Measurements from ENCODE around the gene EFHD2.
A peak's percentile ranks its signal among the peaks of the same experiment; 100 is the strongest.
"Not testable (repeated sequence)": the region's sequence is repeated elsewhere in the genome, so short reads cannot be mapped to it uniquely, and the experiment has no call there.

The EFHD2 gene, protein sequence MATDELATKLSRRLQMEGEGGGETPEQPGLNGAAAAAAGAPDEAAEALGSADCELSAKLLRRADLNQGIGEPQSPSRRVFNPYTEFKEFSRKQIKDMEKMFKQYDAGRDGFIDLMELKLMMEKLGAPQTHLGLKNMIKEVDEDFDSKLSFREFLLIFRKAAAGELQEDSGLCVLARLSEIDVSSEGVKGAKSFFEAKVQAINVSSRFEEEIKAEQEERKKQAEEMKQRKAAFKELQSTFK

DNA sequence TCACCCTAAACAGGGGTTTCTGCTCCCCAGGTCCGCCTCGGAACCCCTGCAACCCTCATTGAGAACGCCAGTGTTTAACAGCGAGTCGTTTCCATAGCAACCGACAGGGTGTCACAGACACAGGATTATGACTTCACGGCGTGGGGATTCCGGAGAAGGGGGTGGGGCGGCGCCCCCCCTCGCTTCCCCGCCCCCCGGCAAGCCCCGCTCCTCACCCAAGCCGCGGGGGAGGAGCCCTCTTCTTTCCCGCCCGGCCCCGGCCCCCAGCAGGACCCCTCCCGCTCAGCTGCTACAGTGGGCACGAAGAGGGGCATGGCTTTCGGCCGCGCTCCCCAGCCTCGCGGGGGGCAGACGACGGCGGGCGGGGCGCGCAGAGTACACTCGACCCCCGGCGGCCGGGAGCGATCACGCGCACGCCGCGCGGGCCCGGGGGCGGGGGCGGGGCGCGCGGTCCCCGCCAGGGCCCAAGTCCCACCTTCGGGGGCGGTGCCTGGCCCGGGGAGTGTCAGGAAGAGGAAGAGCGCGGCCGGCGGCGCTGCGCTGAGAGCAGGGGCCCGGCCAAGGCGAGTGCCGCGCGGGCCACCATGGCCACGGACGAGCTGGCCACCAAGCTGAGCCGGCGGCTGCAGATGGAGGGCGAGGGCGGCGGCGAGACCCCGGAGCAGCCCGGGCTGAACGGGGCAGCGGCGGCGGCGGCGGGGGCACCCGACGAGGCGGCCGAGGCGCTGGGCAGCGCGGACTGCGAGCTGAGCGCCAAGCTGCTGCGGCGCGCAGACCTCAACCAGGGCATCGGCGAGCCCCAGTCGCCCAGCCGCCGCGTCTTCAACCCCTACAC is at the start of gene EFHD2:
Gene EFHD2, plus strand, starts transcription at position 501 of the 835 bp plus-strand sequence. Its CDS starts 84 bp downstream, at position 585.
- peak; percentile 92 to 95 for DNase-seq

DNA sequence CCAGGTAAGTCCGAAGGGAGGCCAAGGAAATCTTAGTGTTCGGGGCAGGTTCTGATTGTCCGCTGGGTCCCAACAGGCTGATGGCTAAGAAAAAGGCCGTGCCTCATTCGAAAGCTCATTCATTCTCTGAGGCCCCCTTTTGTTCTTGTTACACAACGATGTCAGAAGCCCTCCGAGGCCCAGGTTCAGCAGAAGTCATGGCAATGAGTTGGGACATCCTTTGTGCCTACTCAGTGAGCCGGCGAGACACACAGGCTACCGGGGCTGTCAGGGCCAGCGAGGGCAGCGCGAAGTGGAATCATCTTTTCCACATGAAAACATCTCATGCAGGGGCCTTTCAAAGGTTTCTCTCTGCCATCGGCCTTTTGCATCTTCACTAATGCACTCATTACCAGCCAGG is 49.0 kb upstream of the EFHD2 start:
- DNase-seq: no peak

DNA sequence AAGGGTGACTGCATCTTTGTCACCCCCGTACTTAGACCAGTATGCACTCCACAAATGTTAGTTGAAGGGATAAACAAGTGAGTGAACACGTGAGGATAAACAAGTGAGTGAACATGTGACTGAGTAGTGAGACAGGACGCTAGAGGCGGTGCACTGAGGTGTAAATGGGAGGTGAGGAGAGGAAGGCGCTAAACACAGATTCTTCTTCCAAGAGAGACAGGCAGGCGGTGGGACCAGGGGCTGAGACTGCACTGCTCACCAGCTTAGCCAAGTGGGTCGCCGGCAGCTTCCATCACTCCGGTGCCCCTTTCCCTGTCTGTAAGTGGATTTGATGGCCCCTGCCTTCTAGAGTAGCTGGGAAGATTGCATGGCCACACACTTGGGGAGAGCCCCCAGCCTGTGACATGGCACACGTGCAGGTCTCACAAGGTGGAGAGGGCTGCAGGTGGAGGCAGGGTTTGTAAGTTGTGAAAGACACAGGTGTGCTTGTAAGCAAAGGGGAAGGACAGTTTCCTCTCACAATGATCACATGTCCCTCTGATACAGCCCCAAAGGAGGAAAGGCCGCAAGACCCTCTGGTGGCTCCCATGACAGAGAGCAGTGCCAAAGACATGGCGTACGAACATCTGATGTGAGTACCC is 47.5 kb upstream of the EFHD2 start:
- no peak for DNase-seq

DNA sequence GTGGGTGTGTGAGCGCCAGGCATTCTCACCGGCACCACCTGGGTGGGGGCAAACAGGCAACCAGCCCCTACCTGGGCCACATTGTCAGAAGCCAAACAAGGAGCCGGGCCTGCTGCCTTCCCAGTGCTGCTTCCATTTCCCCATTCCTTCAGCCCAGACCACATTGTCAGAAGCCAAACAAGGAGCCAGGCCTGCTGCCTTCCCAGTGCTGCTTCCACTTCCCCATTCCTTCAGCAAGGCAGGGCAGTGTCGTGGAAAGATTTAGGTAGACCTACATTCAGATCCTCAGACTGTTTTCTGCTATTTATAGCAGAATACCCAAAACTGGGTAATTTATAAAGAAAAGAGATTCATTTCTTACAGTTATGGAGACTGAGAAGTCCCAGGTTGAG is 47.0 kb upstream of the EFHD2 start:
- DNase-seq: no peak

DNA sequence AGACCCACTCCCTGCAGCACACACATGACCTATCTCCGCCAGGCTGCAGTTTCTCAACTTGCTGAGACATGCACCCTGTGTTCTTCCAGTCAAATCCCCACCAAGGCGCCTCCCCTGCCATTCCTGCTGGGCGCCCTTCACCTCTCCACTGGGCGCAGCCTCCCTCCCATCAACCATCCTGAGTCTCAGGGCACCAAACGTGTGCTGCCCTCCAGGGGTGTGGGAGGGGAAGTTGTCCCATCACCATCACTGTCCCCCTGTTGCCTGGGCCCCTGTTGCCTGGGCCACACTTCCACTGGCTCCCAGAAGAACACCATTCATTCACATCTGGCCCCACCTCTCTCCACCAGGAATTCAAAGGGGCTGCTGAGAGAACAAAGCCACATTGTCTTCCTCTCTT is 44.9 kb upstream of the EFHD2 start:
- peak in 1 of 2 donors; percentile 21 for DNase-seq

DNA sequence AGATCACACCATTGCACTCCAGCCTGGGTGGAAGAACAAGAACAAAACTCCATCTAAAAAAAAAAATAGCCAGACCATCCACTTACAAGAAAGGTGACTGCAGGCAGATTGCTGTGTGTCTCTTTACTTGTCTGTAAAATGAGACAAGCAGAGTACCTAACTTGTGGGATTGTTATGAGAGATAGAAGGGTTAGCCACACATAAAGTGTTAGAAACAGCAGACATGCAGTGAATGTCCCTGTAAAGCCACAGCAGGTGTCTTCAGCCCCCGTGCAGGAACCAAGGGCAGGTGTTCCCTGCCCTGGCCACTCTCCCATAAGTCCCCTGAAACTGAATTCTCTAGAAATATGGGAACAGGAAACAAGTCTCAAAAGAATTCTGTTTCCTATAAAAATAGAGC is 40.8 kb upstream of the EFHD2 start:
- DNase-seq: no peak

DNA sequence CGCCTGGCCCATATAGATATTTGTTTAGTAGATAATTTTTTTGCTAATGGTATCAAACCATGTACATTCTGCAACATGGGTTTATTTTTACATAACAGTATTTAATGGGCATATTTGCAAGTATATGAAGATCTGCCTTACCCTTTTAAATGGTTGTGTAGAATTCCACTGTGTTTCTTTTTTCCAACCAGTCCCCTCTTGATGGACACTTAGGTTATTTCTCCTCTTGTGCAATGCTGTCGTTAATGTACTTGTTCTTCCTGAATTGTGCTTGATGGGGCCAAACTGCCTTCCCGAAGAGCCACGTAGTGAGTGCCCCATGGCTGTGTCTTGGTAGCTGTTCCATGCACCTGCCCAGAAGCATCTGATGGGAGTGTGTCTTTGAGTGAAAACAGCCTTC is 39.4 kb upstream of the EFHD2 start:
- DNase-seq: no peak

DNA sequence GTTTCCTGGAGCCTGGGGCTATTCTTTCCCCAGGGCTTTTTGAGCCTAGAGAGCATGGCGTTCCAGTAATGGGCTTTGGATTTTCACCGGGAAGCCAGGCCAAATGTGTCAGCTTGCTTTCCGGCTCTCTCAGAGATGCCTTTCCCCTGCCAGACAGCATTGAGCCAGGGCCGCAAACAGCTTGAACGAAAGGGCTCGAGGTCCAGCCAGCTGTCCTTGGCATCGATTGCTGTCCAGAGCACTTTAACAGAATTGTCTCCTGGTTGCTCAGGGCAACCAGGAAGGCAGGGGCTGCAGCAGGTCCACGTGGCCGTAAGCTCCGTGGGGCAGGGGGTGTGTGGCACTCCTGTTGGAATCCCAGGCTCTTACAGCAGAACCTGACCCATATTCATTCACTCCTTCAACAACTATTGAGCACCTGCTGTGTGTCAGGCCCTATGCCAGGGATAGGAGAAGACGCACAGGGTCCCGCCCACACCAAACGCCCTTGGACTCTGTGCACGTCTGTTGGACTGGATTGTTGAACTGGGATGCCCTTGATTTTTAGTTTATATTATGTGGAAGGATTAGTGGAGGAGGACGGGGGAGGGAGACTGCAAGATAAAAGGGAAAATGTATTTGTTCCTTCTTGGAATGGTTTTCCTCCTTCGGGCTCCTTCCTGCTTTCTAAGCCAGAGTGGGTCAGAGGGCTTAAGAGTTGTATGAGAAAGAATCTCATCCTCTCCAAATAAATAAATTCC is 38.7 kb upstream of the EFHD2 start:
- DNase-seq: no peak

DNA sequence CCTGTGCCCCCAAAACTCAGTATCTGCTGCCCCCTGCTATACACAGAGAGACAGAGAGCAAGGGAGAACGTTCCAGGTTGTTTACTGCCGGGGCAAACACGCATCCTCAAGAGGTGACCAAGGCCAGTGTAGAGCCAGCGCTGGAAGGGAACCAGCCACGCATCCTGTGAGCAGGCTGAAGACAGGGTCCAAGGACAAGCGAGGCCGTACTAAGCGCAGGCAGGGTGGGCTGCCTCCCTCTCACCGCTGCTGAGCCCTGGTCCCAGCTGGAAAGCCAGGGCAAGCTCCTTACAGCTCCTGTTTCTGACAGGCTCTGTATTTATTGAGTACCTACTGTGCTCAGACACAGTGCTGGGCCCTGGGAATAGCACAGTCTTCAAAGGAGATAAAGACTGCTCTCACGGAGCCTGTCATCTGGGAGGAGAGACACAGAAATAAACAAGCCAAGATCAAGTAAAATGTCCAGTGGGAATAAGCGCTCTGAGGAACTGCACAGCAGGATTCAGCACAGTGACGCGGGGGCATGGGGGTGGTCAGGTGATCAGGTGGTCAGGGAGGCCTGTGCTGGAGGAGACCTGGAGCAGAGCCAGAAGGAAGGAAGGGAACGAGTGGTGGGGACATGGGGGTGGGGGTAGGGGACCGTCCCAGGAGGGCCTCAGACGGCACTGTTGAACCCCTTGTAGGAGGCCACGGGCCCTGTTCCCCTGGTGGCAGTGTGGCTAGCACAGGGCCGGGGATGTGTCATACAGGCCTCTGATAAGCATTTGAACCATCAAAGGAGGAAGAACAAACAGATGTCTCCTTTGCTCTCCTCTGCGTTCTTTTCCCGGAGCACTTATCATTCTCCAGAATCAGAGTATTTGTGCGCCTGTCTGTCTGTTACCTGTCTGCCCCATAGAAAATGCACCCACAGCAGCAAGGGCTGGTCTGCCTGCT is 37.8 kb upstream of the EFHD2 start:
- no peak for DNase-seq

DNA sequence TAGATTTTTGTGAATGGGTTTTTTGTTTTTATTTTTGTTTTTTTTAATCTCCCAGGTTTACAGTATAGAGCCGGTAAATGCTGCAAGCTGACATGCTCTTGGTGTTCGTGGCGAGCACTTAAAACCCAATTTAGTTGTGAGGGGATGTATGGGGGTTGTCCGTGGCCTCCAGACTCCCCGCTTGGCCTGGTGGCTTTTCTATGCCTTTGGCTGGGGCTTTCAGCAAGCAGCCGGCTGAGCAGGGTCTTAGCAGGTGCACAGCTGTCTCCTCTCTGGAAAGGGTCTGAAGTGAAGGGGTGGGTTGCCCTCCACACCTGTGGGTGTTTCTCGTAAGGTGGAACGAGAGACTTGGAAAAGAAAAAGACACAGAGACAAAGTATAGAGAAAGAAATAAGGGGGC is 31.0 kb upstream of the EFHD2 start:
- DNase-seq: no peak

DNA sequence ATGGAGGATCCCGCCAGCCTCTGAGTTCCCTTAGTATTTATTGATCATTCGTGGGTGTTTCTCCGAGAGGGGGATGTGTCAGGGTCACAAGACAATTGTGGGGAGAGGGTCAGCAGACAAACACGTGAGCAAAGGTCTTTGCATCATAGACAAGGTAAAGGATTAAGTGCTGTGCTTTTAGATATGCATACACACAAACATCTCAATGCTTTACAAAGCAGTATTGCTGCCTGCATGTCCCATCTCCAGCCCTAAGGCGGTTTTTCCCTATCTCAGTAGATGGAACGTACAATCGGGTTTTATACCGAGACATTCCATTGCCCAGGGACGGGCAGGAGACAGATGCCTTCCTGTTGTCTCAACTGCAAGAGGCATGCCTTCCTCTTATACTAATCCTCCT is 30.5 kb upstream of the EFHD2 start:
- DNase-seq: not testable (repeated sequence)

DNA sequence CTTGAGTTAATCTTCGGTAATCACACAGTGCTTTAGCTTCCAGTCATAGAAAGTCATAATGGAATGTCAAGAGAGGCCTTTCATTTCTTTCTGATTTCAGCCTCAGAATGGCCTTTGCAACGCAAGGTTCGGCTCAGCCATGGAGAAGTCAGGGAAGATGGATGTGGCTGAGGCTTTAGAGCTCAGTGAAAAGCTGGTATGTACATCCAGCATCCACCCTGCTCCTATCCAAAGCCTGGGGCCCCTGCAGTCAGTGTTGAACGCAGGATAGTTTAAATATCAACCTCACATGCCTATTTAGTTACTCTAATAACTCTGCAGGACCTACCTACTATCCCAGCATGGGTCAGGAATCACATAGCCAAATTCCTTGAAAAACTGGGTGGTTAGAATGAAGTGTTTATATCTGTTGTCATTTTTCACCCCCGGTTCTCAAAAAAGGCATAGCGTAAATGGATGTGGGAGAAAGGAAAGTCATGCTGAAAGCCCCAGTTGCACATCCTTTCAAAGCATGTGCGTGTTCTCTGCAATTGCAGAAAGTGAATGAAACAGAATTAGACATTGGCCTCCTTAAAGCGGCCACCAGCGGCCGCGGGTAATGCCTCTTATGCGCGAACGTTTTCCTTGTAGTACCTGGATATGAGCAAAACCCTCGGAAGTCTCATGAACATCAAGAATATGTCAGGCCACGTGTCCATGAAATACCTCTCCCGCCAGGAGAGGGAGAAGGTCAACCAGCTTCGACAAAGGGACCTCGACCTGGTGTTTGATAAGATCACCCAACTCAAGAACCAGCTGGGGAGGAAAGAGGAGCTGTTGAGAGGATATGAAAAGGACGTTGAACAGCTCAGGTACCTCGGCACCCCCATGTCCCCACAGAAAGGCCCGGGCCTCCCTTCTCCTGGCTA is 28.8 kb upstream of the EFHD2 start:
- DNase-seq: no peak

DNA sequence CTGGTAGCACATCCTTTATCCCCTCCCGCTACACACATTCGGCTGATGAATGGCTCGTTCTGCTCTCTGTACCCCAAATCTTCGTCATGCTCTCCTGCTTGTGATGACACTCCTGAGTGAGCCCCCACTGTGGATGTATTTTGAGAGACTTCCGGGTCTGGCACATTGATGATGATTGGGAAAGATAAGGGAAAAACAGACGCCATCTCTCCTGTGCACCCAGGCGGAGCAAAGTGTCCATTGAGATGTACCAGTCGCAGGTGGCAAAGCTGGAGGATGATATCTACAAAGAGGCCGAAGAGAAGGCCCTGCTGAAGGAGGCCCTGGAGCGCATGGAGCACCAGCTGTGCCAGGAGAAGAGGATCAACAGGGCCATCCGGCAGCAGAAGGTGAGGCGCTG is 27.9 kb upstream of the EFHD2 start:
- DNase-seq: no peak

DNA sequence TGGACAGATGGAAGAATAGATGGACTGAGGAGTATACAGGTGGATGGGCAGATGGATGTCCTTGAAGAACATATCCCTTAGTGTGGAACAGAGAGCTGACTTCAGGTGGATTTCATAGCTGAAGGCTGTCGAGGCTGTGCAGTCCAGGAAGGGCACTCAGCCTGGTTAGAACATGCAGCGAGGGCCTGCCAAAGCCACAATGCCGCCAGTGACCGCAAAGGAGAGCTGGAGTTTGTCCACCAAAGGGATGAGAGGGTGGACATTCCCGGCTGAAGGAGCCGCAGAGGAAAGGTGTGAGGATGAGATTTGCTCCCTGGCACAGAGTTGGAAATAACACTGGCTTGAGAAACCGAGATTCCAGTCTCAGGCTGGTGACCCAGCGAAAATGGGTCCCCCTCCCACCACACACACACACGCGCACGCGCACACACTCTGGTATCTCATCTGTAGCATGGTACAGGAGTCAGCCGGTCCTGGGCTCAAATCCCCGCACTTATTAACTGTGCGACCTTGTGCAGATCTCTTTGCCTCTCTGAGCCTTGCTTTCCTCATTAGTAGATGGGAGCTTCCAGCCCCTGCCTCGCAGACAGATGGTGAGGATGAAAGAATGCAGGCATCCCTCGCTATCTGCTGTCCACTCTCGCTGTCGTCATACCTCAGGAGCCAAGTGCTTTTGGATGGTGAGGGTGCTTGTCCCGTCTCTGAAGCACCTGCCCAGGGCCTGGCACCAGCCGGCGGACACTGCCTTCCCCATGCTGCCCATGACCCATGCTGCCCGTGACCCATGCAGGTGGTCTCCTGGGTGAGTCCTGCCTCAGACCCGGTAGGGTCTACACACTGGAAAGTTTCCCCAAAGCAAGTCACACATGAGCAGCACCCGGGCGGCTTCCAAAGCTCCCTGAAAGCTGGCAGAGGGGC is 26.8 kb upstream of the EFHD2 start:
- no peak for DNase-seq

DNA sequence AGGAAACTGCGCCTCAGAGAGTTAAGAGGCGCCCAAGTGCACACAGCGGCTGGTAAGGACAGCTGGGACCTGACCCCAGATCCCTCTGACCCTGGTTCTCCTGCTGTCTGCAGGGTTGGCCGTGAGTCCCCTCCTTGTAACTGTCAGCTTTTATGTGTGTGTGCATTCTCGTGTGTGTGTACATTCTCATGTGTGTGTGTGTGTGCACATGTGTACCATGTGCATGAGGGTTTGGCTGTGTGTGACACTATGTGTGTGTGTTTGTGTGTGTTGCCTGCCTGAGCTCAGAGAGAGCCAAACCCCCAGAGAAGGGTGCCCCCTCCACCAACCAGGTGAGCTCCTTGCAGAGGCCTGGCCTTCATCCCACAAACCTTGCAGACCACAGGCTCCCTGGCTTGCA is 25.9 kb upstream of the EFHD2 start:
- DNase-seq: no peak

DNA sequence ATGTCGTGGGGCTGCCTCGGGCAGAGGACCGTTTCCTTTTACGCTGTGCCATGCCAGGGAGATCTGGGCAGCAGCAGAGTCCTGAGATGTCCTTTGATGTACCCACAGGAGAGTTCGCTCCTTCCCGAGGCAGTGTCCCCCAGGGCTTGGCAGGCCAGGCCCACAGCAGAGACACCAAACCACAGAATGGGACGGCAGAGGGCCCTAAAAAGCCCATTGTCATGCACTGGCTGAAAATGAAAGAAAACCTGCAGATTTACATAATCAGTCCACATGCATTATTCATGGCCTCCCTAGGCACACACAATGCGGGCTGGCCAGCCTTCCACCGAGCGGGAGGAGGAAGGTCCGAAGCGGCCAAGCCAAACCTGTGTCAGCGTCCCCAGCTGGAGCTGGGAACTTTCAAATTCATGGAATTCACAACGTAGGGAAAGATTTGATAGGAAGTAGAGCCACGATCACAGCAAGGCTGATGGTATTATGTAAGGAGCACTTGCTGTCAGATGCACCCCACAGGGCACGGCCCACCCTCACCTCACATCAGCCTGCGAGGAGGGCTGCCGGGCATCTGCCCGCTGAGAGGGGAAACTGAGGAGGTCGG is 25.3 kb upstream of the EFHD2 start:
- no peak for DNase-seq

DNA sequence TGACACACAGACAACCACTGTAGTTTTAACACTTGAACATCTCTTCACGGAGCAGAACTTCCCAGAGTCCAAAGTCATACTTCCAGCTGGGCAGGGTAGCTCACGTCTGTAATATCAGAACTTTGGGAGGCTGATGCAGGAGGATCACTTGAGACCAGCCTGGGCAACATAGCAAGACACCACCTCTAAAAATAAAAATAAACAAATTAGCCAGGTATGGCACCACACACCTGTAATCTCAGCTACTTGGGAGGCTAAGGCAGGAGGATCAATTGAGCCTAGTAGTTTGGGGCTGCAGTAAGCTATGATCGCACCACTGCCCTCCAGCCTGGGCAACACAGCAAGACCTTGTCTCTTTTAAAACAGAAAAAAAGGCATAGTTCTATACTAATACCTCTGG is 24.3 kb upstream of the EFHD2 start:
- DNase-seq: no peak

DNA sequence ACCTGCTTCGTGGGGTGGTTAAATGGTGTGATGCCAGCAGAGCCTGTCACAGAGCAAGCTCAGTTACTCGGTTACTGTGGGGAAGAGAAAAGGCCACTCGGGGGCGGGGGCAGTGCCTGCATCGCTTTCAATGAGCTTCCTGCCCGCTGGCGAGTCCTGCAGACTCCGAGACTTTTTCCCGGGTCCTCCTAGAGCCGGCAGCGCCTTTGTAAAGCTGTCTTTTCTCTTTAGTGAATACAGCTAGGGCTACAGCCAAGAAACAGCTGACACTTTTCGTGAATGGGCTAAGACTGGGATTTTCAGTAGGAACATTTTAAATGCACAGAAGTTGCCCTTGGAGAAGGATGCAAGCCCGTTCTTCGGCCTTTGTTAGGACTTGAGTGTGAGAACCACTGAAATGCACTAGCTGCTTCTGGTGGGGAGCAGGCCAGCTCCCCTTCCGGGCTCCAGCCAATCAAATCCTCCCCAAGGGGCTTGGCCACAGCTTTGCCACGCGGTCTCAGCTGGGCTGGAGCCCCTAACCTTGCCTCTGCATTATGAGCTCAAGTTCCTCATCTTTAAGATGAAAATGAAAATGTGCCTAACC is 23.4 kb upstream of the EFHD2 start:
- peak in 1 of 2 donors; percentile 14 for DNase-seq

Measured in CD4-positive, alpha-beta T cell treated with Interferon alpha-2 for 1 hour (primary cell).